Astrocyte (in vitro differentiated cells and primary cell): Measurements from ENCODE around the gene KCTD21. TPM values are rescaled to one million over a fixed set of nuclear protein-coding genes. Genes with fewer than 3 reads are reported as not detected.

Source experiments
- DNase-seq: peaks from one replicate; pipeline ENCODE4 v3.0.0-alpha.2; 2010; ENCODE audit warnings: low read depth
- FAIRE-seq: peaks from 2 replicates; lab custom pipeline; 2011; peaks lifted over from hg19 to GRCh38; lab: Jason Lieb, UNC
- H2AFZ ChIP-seq: 2 replicates; pipeline ENCODE4 v1.6.0; 2012; ENCODE audit warnings: low read depth, low read length, inconsistent platforms
- H3K27ac ChIP-seq: 2 replicates; pipeline ENCODE4 v1.5.1; 2011; ENCODE audit warnings: low read depth, low read length, inconsistent platforms
- H3K27me3 ChIP-seq: 2 replicates; pipeline ENCODE4 v1.6.0; 2011; ENCODE audit warnings: low read length, inconsistent platforms; ENCODE audit not compliant: insufficient read depth
- H3K36me3 ChIP-seq: 2 replicates; pipeline ENCODE4 v1.5.1; 2011; ENCODE audit warnings: low read length, inconsistent platforms; ENCODE audit not compliant: insufficient read depth
- H3K4me1 ChIP-seq: 2 replicates; pipeline ENCODE4 v1.5.1; 2011; ENCODE audit warnings: low read length, inconsistent platforms; ENCODE audit not compliant: insufficient read depth
- H3K4me2 ChIP-seq: 2 replicates; pipeline ENCODE4 v1.6.0; 2012; ENCODE audit warnings: low read length, inconsistent platforms
- H3K4me3 ChIP-seq: 2 replicates; pipeline ENCODE4 v1.5.1; 2011; ENCODE audit warnings: low read depth, mild to moderate bottlenecking, low read length, inconsistent platforms; ENCODE audit not compliant: insufficient read depth
- H3K79me2 ChIP-seq: 2 replicates; pipeline ENCODE4 v1.6.0; 2012; ENCODE audit warnings: mild to moderate bottlenecking, low read length, inconsistent platforms; ENCODE audit not compliant: insufficient read depth
- H3K9ac ChIP-seq: 2 replicates; pipeline ENCODE4 v1.6.0; 2012; ENCODE audit warnings: mild to moderate bottlenecking, low read length, inconsistent platforms
- H3K9me3 ChIP-seq: 2 replicates; pipeline ENCODE4 v1.5.1; 2012; ENCODE audit warnings: low read depth, mild to moderate bottlenecking, low read length, inconsistent platforms; ENCODE audit not compliant: insufficient read depth
- H4K20me1 ChIP-seq: 2 replicates; pipeline ENCODE4 v1.6.0; 2012; ENCODE audit warnings: low read length, inconsistent platforms; ENCODE audit not compliant: insufficient read depth
- H3K27ac Mint-ChIP-seq: one replicate; pipeline ENCODE4 v1.8.0; 2021; ENCODE audit warnings: mild to moderate bottlenecking, mixed read lengths; ENCODE audit not compliant: unreplicated experiment
- H3K27me3 Mint-ChIP-seq: one replicate; pipeline ENCODE4 v1.8.0; 2021; ENCODE audit warnings: low read depth, mixed read lengths; ENCODE audit not compliant: unreplicated experiment
- H3K36me3 Mint-ChIP-seq: one replicate; pipeline ENCODE4 v1.8.0; 2021; ENCODE audit warnings: low read depth, mixed read lengths; ENCODE audit not compliant: unreplicated experiment
- H3K4me1 Mint-ChIP-seq: one replicate; pipeline ENCODE4 v1.8.0; 2021; ENCODE audit warnings: low read depth, mixed read lengths; ENCODE audit not compliant: unreplicated experiment
- H3K4me3 Mint-ChIP-seq: one replicate; pipeline ENCODE4 v1.8.0; 2021; ENCODE audit warnings: mild to moderate bottlenecking, moderate library complexity, mixed read lengths; ENCODE audit not compliant: unreplicated experiment
- H3K9me3 Mint-ChIP-seq: one replicate; pipeline ENCODE4 v1.8.0; 2021; ENCODE audit warnings: mild to moderate bottlenecking, mixed read lengths; ENCODE audit not compliant: unreplicated experiment
- EZH2 ChIP-seq: IDR thresholded peaks from 2 replicates; pipeline ENCODE4 v1.6.1; 2012; ENCODE audit warnings: mild to moderate bottlenecking, low read length, inconsistent platforms; ENCODE audit not compliant: insufficient read depth
- total RNA-seq: library from RNA; stranded (reverse); gene quantifications from 2 replicates; pipeline ENCODE4 v1.2.1, GENCODE V29; 2021
- TF ChIP-seq, protein P1 (sequence below): IDR thresholded peaks from 2 replicates; pipeline ENCODE4 v1.5.1; 2011; ENCODE audit warnings: low read depth, mild to moderate bottlenecking, inconsistent platforms, low read length, moderate library complexity; ENCODE audit not compliant: insufficient read depth

KCTD21 gene
- total RNA-seq, 1 donor from 2014 or later, result 14.0 TPM

GRCh38 chr11:78150346-78150745 lies 38.1 kb downstream of the KCTD21 start:
- no peaks in the 10 kb centered on the region for H3K36me3 ChIP-seq
- no peak overlapping the region for H3K27ac ChIP-seq
- TF ChIP-seq, protein P1, sequence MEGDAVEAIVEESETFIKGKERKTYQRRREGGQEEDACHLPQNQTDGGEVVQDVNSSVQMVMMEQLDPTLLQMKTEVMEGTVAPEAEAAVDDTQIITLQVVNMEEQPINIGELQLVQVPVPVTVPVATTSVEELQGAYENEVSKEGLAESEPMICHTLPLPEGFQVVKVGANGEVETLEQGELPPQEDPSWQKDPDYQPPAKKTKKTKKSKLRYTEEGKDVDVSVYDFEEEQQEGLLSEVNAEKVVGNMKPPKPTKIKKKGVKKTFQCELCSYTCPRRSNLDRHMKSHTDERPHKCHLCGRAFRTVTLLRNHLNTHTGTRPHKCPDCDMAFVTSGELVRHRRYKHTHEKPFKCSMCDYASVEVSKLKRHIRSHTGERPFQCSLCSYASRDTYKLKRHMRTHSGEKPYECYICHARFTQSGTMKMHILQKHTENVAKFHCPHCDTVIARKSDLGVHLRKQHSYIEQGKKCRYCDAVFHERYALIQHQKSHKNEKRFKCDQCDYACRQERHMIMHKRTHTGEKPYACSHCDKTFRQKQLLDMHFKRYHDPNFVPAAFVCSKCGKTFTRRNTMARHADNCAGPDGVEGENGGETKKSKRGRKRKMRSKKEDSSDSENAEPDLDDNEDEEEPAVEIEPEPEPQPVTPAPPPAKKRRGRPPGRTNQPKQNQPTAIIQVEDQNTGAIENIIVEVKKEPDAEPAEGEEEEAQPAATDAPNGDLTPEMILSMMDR, result no peak
- no peak for TF ChIP-seq EZH2
- Mint-ChIP-seq H3K4me3 (no peak overlapping the region), H3K27ac (no peak overlapping the region), H3K36me3 (no peaks in the 10 kb centered on the region), H3K9me3 (no peaks in the 10 kb centered on the region), H3K4me1 (no peaks in the 10 kb centered on the region), H3K27me3 (no peaks in the 10 kb centered on the region)
- no peak overlapping the region for H2AFZ ChIP-seq
- no peak for DNase-seq
- FAIRE-seq, result no peak
- no peak overlapping the region for H3K4me2 ChIP-seq
- H3K9ac ChIP-seq, result no peak overlapping the region
- H3K4me1 ChIP-seq, result no peaks in the 10 kb centered on the region
- no peaks in the 10 kb centered on the region for H3K9me3 ChIP-seq
- no peak overlapping the region for H3K4me3 ChIP-seq
- no peaks in the 10 kb centered on the region for H3K27me3 ChIP-seq
- no peaks in the 10 kb centered on the region for H4K20me1 ChIP-seq
- H3K79me2 ChIP-seq, result no peaks in the 10 kb centered on the region

DNA sequence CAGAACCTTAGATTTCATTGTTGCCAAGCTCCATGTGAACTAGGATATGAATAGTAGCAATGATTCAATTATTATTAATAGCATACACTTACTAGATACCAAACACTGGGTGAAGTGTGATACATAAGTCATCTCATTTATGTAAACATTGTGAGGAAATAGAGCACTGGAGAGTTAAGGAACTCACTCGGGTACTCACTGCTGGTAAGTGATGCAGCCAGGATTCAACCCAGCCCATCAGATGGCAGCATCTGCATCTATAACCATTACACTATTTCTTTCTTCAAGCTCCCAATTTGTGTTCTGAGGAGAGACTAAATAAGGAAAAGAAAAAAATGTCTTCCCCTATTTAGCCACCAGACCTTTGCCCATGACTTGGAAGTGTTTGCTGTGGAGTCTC lies 38.8 kb downstream of the KCTD21 start:
- DNase-seq (peak; percentile 43), FAIRE-seq (no peak)
- H3K27me3 Mint-ChIP-seq, result no peaks in the 10 kb centered on the region
- Histone ChIP-seq H3K27ac (no peak overlapping the region), H3K9me3 (no peaks in the 10 kb centered on the region), H3K9ac (no peak overlapping the region), H3K79me2 (no peaks in the 10 kb centered on the region), H2AFZ (no peak overlapping the region), H3K4me2 (no peak overlapping the region), H3K27me3 (no peaks in the 10 kb centered on the region), H4K20me1 (no peaks in the 10 kb centered on the region), H3K4me1 (no peaks in the 10 kb centered on the region), H3K36me3 (no peaks in the 10 kb centered on the region), H3K4me3 (no peak overlapping the region)
- H3K36me3 Mint-ChIP-seq, result peaks cover 2% of the 10 kb centered on the region
- no peak overlapping the region for H3K4me3 Mint-ChIP-seq
- TF ChIP-seq, protein P1, result peak; percentile 27
- no peak for TF ChIP-seq EZH2
- no peaks in the 10 kb centered on the region for H3K9me3 Mint-ChIP-seq
- no peaks in the 10 kb centered on the region for H3K4me1 Mint-ChIP-seq
- no peak overlapping the region for H3K27ac Mint-ChIP-seq

GRCh38 chr11:78147807-78148206 lies 40.6 kb downstream of the KCTD21 start:
- Mint-ChIP-seq H3K4me3 (no peak overlapping the region), H3K36me3 (peaks cover 4% of the 10 kb centered on the region), H3K9me3 (no peaks in the 10 kb centered on the region), H3K4me1 (no peaks in the 10 kb centered on the region), H3K27me3 (no peaks in the 10 kb centered on the region), H3K27ac (no peak overlapping the region)
- no peaks in the 10 kb centered on the region for H3K36me3 ChIP-seq
- H3K4me2 ChIP-seq, result no peak overlapping the region
- no peak for FAIRE-seq
- no peaks in the 10 kb centered on the region for H3K27me3 ChIP-seq
- H3K9ac ChIP-seq, result no peak overlapping the region
- H3K79me2 ChIP-seq, result no peaks in the 10 kb centered on the region
- no peak overlapping the region for H2AFZ ChIP-seq
- no peak overlapping the region for H3K4me3 ChIP-seq
- no peaks in the 10 kb centered on the region for H3K9me3 ChIP-seq
- H3K27ac ChIP-seq, result no peak overlapping the region
- H4K20me1 ChIP-seq, result no peaks in the 10 kb centered on the region
- no peak for TF ChIP-seq EZH2
- TF ChIP-seq, protein P1, result no peak
- no peaks in the 10 kb centered on the region for H3K4me1 ChIP-seq
- DNase-seq, result no peak
